ENCODE data around the gene SYNGR2.
A peak's percentile ranks its signal among the peaks of the same experiment; 100 is the strongest.

Gene SYNGR2

DNA sequence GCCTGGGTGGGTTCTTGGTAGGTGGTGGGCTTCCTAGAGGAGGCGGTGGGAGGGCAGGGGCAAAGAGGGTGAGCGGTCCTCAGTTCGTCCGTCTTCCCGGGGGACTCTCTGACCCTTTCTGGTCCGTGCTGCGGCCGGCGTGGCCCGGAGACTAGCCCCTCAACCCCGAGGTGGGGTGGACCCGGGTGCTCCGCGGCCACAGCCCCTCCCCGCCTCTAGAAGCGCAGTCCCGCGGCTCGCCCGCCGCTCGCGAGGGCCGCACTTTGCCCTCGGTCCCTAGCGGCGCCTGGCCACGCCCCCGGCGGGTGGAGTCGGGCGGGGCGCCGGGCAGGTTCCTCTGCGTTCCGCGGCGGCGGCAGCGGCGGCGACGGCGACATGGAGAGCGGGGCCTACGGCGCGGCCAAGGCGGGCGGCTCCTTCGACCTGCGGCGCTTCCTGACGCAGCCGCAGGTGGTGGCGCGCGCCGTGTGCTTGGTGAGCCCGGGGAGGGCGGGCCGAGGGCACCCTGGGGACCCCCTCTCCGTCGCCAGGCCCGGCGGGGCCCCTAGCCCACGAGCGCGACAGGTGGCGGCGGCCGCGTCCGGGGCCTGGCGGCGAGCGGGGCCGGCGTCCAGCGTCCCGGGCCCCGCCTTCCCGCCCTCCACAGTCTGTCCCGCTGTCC is at the start of gene SYNGR2:
Gene SYNGR2, plus strand, starts transcription at position 340 of the 661 bp plus-strand sequence. Its CDS starts 36 bp downstream, at position 376.
- peak; percentile 25 for DNase-seq

DNA sequence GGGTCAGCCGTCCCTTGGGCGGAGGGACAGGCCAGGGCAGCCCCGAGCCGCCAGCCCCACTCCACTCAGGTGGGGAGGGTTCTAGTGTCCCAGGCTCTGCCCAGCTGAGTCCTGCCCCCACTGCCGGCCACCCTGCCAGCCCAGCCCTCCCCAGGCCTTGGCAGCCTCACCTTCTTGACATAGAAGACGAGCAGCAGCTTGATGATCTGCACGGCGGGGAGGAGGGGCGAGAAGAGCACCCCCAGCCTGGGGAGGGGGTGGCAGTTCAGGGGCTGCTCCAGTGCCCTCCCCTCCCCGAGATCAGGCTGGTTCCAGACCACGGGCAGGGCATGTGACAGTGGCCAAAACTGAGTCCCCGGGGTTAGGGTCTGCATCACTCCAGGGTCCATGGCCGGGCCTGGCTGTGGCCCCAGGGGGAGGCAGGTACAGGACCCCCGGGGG is 49.6 kb upstream of the SYNGR2 start:
- DNase-seq, result no peak

DNA sequence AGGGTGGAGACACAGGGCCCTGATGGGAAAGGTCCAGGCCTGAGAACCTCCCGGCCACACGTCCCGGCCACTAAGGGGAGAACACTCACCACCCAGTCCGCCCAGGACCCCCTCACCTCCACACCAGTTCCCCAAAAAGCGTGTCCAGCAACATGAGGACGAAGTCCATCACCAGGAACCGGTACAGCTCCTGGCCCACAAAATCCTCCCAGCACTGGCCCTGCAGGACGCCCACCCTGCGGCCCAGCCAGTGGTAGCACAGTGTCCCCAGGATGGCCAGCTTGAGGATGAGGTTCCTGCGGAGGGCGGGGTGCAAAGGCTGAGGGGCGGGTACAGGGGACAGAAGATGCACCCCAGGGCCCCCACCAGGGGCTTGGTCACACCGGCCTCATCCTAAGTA is 47.8 kb upstream of the SYNGR2 start:
- DNase-seq, result no peak

DNA sequence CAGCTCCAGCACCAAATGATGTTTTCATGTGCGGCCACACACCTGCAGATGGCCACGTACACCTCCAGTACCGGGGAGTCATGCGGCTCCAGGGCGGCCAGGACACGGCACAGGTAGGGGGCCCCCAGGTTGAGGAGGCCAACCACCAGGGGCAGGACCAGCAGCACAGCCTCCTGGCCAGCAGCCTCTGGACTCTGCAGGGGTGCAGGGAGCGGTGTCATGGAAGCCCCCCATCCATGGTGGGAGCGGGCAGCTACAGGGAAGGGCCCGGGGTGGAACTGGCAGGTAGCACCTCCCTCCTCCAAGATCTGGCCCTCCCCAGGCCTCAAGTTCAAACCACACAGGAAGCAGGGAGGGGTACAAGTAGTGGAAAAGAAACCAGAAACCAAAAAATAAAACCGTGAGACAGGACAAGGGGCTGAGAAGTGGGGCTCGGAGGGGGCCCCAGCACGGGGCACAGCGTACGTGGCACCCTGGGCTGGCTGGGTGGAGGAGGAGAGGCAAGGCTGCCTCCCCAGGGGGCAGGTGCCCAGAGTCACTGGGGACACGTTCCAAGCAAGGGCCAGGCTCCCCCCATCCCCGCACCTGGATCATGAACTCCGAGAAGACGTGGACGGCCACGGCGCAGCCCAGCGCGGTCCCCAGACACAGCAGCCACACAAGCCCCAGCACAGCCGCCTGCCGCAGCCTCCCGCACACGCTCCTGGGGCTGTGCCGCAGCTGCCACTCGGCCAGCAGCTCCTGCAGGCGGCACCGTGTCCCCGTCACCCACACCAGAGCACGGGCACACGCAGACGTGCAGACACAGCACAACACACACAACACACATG is 47.2 kb upstream of the SYNGR2 start:
- DNase-seq, result no peak

DNA sequence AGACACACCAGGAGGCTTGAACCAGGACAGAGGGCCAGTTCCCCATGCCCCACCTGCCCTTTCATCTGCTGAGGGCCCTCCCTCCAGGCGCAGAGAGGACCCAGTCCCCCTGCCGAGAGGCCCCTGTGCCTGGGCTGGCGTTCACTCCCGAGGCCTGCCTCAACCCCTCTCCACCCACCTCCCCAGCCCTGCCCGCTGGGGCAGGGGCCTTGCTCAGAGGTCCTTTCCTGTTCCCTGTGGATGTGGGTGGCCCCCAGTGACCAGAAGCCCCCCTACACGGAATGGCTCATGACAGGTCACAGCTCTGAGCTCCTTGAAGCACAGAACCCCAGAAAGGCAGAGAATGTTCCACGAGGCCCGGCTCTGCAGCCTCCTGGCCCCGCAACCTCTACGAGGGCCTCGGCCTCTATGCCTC is 46.6 kb upstream of the SYNGR2 start:
- no peak for DNase-seq

GRCh38 chr17:78122216-78122930 is 46.0 kb upstream of the SYNGR2 start:
- DNase-seq, result no peak

DNA sequence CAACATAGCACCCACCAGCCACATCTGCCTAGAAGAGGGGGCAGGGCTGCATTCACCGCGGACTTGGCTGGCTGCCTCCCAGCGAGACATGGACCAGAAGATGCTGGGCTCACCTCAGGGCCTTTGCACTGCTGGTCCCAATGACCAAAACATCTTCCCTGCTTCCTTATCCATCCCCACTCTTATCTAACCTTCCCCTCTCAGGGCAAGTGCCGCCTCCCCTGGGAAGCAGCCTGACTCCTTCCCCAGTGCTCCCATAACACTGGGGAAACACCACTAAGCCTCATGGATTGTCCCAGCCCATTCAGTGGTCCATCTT is 45.5 kb upstream of the SYNGR2 start:
- DNase-seq, result no peak

DNA sequence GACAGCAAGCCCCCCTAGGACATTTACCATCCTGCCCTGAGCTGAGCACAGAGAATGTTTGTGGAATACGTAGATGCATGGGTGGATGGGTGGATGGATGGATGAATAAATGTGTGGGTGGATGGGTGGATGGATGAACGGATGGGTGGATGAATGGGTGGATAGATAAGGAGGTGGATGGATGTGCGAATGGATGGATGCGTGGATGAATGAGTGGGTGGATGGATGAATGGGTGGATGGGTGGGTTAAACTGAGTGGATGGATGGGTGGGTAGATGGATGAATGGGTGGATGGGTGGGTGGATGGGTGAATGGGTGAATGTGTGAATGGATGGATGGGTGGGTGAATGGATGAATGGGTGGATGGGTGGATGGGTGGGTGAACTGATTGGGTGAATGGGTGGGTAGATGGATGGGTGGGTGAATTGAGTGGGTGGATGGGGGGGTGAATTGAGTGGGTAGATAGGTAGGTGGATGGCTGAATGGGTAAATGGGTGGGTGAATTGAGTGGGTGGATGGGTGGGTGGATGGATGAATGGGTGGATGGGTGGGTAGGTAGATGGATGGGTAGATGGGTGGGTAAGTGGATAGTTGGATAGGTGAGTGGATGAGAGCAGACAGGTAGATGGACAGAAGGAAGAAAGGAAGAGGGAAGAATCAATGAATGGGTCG is 45.0 kb upstream of the SYNGR2 start:
- DNase-seq, result no peak

DNA sequence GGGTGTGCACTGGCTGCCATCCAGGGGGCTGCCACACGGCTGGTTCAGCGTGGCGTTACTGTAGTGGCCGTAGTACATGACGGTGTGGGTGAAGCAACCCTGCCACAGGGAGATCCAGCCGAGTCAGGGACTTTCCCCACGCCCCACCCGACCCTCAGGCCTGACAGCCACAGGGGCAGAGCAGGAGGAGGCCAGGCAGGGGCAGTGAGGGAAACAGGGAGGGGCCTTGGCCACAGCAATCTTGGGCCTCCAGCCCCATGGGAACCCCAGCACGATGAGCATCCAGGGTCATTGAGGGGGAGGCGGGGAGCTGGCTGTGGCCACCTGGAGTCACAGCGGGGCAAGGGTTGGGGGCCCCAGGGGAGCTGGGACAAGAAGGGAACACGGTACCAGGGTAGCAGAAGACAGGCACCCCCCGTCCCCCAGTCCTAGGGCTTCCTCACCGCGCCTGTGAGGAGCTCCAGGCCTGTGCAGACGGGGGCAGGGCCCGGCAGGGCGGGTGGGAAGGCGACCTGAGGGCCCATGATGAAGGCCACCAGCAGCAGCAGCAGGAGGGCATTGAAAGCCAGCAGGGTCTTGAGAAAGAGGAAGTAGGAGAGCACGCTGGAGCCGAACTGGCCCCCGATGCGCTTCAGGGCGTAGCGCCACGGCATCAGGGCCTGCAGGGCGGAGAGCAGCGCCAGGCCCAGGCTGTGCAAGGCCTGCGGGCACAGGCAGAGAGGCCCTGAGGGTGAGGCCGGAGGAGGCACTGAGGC is 44.1 kb upstream of the SYNGR2 start:
- no peak for DNase-seq

DNA sequence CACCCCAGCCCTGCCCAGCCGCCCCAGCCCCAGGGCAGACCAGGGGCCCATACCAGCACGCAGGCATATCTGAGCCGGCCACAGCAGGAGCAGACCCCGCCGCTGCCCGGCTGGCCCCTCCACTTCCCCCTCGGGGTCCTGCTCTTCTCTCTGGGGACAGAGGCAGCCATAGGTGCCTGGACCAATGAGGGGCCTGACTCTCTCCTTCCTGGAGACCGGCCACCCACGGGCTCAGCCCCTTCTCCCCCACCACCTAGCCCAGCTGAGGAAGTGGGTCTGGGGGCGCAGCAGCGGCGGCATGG is 43.6 kb upstream of the SYNGR2 start:
- DNase-seq, result no peak

DNA sequence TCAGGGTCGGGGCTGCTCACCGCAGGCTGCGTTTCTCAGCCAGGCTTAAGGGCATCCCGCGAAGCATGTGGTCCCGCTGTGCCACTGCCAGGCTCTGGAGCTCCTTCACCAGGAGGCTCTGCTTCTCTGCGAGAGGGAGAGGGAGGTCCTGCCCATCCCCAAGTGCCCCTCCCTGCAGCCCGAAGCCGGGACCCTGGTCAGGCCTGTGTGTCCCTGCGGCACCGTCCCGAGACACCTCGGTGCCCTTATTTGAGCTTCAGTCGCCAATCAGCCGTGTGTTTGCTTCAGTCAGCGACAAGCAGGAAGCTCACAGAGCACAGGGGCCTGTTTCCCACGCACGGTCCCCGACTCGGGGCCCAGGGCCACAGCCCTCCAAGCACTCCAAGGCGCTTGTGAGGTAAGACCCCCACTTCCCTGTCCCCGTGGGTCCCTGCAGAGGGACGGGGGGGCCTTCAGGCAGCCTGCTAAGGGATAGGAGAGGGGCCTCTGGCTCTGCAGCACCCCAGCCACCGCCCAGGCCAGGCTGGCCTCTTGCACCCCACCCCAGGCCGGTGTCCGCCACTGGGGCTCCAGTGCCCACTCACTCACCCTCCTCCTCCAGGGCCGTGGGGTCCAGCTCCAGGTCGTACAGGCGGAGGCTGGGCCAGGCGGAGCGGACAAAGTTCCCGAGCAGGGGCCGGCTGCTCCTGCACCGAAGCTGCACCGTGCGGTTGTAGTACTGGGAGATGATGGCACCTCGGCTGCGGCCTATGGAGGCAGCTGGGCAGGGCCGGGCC is 43.1 kb upstream of the SYNGR2 start:
- DNase-seq, result no peak

GRCh38 chr17:78125976-78126894 is 42.1 kb upstream of the SYNGR2 start:
- peak; percentile 50 for DNase-seq

GRCh38 chr17:78126895-78127238 is 41.5 kb upstream of the SYNGR2 start:
- DNase-seq, result no peak

DNA sequence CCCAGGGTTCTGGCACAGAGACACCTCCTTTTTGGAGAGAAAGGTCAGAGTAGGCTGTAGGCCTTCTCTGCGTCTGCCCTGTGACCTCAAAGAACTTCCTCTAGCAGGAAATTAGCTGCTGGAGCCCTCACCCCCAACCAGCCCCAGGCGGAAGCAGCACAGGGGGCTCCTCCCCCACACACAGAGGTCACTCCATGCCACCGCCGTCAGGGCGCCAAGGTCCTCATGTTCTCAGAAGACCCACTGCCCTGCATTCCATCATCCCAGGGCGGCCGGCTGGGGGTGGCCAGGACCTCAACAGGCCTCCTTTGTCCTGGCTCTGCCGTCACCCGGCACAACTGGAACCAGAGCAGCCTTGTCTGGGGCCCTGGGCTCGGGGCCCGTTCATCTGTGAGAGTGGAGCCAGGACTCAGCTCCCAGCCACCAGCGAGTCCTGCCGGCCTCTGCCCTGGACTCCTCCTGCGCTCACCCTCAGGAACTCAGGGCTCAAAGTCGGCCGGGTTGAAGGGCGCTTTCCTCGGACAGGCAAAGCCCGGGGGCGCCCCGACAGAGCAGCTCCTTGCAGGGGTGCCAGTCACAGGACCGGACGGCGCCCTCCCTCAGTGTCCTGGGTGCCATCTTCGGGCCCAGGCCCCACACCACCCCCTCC is 41.0 kb upstream of the SYNGR2 start:
- DNase-seq, result no peak

GRCh38 chr17:78127888-78128550 is 40.4 kb upstream of the SYNGR2 start:
- DNase-seq, result no peak

DNA sequence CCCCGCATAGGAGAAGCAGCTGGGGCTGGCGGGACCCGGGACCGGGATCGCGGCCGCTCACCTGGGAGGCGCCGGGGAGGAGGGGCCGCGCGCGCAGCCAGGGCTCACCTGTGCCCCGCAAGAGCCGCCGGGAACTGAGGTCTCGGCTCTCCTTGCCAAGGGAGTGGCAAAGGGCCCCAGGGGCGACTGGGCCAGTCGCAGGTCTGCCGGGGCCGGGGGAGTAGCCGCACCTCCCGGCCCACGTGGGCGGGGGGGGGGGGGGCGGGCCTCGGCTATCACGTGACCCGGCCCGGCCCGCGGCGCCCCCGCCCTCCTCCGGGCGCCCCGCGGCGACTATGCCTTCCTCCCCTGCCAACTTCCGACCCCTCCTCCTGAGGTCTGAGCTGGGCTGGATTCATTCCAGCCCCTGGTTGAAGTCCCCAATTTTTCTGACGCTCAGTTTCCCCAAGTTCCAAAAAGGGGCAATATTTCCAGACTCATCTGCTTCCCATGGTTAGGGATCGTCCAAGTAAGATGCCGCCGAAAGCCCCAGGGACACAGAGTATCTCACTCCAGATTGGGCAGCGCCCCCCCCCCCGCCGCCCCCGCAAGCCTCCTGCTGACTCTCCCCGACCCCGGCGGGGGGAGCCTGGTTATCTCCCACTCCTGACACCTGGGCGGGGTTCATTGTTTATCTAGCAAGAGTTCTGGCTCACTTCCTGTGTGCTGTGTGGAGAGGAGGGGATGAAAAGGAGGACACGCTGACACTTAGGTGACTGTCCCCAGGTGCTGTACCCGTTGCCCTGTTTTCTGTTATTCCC is 39.6 kb upstream of the SYNGR2 start, which contains the start of gene TMC6:
Gene TMC6, minus strand, starts transcription at position 205 of the 800 bp plus-strand sequence. CDS start 1,923 bp downstream, outside the sequence.
- DNase-seq, result peak; percentile 19

- DNase-seq, result no peak
These were observed 38.9 kb upstream of the SYNGR2 start for GRCh38 chr17:78129351-78130089.

GRCh38 chr17:78130090-78130436 is 38.3 kb upstream of the SYNGR2 start:
- no peak for DNase-seq
